ENCODE measurements around the gene GPR35. TPM values are rescaled to one million over a fixed set of nuclear protein-coding genes. Genes with fewer than 3 reads are reported as not detected.

Gene GPR35
- total and polyA plus RNA-seq, 2 of the 13 experiments (the other 11 are each of a cell fraction or from before 2014, with no cell fraction given): 27.1 to 44.2 TPM

DNA sequence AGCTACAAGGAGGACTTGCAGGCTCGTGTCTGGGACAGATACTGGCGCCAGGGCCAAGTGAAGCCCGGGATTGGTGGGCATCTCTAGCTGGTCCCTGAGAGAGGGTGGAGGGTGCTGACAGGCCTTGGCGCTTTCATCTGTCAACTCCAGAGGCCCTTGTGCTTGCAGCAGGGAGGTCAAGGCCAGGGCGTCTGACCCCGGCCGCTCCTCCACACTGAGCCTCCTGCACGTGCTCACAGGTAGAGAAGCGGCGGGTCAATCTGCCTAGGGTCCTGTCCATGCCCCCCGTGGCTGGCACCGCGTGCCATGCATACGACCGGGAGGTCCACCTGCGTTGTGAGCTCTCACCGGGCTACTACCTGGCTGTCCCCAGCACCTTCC lies 29.2 kb upstream of the GPR35 start (continued):
- 0 out of 2 replicates have a peak, but pooled peaks have one; percentile 20 for TF ChIP-seq MYC (CRISPR knock-in tag; IDR thresholded peaks at IDR 0.05; ENCODE audit: borderline replicate concordance)
- peak; percentile 32 to 48; a peak in 2 of 4 replicates for TF ChIP-seq NR2F1 (CRISPR knock-in tag; IDR thresholded peaks at IDR 0.05)
- no peak for TF ChIP-seq ZNF343 (CRISPR knock-in tag; IDR thresholded peaks at IDR 0.05)
- no peak for TF ChIP-seq KDM6A (CRISPR knock-in tag; IDR thresholded peaks at IDR 0.05; ENCODE audit: low read depth)
- no peak for TF ChIP-seq ZNF562 (CRISPR knock-in tag; IDR thresholded peaks at IDR 0.05; ENCODE audit: borderline replicate concordance)
- TF ChIP-seq ZNF552 (CRISPR knock-in tag; IDR thresholded peaks at IDR 0.05; ENCODE audit: borderline replicate concordance): no peak
- no peak for TF ChIP-seq ATF7-NPFF (CRISPR knock-in tag; IDR thresholded peaks at IDR 0.05; ENCODE audit: low read depth)
- TF ChIP-seq, protein P1, sequence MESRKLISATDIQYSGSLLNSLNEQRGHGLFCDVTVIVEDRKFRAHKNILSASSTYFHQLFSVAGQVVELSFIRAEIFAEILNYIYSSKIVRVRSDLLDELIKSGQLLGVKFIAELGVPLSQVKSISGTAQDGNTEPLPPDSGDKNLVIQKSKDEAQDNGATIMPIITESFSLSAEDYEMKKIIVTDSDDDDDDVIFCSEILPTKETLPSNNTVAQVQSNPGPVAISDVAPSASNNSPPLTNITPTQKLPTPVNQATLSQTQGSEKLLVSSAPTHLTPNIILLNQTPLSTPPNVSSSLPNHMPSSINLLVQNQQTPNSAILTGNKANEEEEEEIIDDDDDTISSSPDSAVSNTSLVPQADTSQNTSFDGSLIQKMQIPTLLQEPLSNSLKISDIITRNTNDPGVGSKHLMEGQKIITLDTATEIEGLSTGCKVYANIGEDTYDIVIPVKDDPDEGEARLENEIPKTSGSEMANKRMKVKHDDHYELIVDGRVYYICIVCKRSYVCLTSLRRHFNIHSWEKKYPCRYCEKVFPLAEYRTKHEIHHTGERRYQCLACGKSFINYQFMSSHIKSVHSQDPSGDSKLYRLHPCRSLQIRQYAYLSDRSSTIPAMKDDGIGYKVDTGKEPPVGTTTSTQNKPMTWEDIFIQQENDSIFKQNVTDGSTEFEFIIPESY (CRISPR knock-in tag; IDR thresholded peaks at IDR 0.05): peak; percentile 88
- TF ChIP-seq NR2C2 (CRISPR knock-in tag; IDR thresholded peaks at IDR 0.05; ENCODE audit: borderline replicate concordance): peak; percentile 52; the same call in 1 of the 2 replicates
- TF ChIP-seq ZNF777 (CRISPR knock-in tag; IDR thresholded peaks at IDR 0.05): no peak
- TF ChIP-seq ZGPAT (CRISPR knock-in tag; IDR thresholded peaks at IDR 0.05): no peak
- no peak for TF ChIP-seq TEAD3 (CRISPR knock-in tag; optimal IDR thresholded peaks at IDR 0.05; ENCODE audit: borderline replicate concordance)
- TF ChIP-seq, protein P2, sequence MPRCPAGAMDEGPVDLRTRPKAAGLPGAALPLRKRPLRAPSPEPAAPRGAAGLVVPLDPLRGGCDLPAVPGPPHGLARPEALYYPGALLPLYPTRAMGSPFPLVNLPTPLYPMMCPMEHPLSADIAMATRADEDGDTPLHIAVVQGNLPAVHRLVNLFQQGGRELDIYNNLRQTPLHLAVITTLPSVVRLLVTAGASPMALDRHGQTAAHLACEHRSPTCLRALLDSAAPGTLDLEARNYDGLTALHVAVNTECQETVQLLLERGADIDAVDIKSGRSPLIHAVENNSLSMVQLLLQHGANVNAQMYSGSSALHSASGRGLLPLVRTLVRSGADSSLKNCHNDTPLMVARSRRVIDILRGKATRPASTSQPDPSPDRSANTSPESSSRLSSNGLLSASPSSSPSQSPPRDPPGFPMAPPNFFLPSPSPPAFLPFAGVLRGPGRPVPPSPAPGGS (CRISPR knock-in tag; IDR thresholded peaks at IDR 0.05): no peak
- 0 out of 2 replicates have a peak, but pooled peaks have one; percentile 9 for TF ChIP-seq TBX2 (CRISPR knock-in tag; IDR thresholded peaks at IDR 0.05; ENCODE audit: borderline replicate concordance)
- TF ChIP-seq PBX3 (CRISPR knock-in tag; IDR thresholded peaks at IDR 0.05; ENCODE audit: borderline replicate concordance): no peak
